LNCaP clone FGC (cell line): ENCODE results near the gene GBE1.

Experiments used
- DNase-seq: peaks from one replicate; pipeline ENCODE4 v3.0.0-alpha.2; 2011; ENCODE audit warnings: low read depth
- H3K4me3 ChIP-seq: 2 replicates; pipeline ENCODE4 v1.5.1; 2011; ENCODE audit warnings: mild to moderate bottlenecking, low read depth, low read length, control low read depth
- CTCF ChIP-seq: IDR thresholded peaks from 2 replicates; pipeline ENCODE4 v1.5.1; 2012; ENCODE audit warnings: mild to moderate bottlenecking; ENCODE audit not compliant: control insufficient read depth, insufficient read depth; ENCODE audit errors: extremely low read depth

Gene GBE1

GRCh38 chr3:81470524-81471278 lies 290.7 kb downstream of the GBE1 start:
- no peak for DNase-seq
- TF ChIP-seq CTCF = no peak
- H3K4me3 ChIP-seq = no peak overlapping the region

- DNase-seq = no peak
- no peak for TF ChIP-seq CTCF
- H3K4me3 ChIP-seq = no peak overlapping the region
Observed at GRCh38 chr3:81468391-81468790, 293.1 kb downstream of the GBE1 start.

- TF ChIP-seq CTCF = no peak
- no peak overlapping the region for H3K4me3 ChIP-seq
- DNase-seq = no peak
Observed at GRCh38 chr3:81466201-81466560, 295.3 kb downstream of the GBE1 start.

GRCh38 chr3:81465510-81466200 lies 295.8 kb downstream of the GBE1 start:
- DNase-seq = no peak

GRCh38 chr3:81463781-81464180 lies 297.7 kb downstream of the GBE1 start:
- no peak overlapping the region for H3K4me3 ChIP-seq
- no peak for TF ChIP-seq CTCF
- DNase-seq = no peak

More at GRCh38 chr3:81465510-81466200, 295.8 kb downstream of the GBE1 start:
- no peak for TF ChIP-seq CTCF
- no peak overlapping the region for H3K4me3 ChIP-seq

GRCh38 chr3:81462921-81463320 lies 298.5 kb downstream of the GBE1 start:
- no peak overlapping the region for H3K4me3 ChIP-seq
- no peak for DNase-seq
- no peak for TF ChIP-seq CTCF
